ENCODE data around the gene SH3BGR.

The SH3BGR gene

DNA sequence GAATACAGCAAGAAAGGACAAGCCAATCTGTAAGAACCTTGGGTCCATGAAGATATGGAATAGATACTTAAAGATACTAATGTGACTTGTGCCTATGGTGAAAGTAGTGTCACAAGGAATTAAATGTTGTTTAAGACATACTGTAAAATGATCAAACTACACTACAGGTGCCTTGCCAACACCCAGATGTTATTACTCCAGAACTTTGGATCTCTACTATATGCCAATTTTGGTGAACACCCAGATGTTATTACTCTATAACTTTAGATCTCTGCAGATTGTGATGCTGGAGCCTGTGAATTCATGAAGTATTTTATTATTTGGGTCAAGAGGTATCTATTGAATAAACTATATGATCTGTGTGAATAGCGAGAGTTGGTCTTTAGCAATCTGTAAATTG, 101.1 kb downstream of the SH3BGR start:
- no peak for DNase-seq (ENCODE audit: low read depth)

DNA sequence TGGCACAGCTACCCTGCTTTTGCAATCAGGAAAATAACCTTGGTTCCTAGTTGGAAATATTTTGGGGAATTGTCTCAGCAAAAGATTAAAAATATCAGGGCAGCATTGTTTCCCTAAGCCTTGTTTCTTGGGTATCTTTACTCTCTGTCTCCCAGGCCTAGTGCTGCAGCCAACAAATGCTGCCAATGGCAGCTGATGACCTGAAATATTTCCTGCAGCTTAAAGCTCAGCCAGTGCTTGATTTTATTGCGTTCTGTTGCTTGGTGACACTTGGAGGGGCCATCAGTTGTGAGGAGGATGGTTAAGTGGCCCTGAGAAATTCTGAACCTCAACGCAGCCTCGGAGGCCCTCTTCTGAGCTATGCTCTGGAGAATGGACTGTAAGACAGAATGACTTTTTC, 101.6 kb downstream of the SH3BGR start:
- no peak for DNase-seq (ENCODE audit: low read depth)

DNA sequence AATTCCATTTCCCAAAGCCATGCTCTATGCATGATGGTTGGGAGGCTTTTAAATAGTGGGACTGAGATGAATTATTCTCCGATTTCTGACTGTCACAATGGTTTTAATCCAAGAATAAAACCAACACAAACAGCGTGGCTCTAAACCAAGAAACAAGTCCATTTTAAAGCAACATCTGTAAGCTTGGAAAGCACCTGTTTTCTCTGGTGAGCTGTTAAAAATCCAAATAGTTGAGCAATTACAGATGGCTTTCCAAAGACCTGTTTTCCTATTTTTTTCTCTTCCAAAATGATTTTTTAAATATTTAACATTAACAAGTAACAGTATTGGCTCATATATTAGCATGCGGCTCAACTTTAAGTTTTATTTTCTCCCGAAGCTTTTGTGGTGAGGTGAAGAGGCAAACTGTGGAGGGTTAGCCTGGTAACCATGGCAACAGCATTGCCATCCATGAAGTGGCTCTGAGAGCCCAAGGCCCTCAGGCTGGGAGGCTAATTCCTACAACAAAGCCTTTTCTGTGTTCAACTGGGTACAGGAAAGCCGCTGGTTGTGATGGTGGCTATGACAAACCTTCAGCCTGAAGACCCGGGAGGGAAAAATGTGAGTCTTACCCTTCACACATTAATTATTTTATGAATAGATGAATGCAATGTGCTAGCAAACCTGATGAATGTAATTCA, 104.3 kb downstream of the SH3BGR start:
- DNase-seq (ENCODE audit: low read depth), result no peak

DNA sequence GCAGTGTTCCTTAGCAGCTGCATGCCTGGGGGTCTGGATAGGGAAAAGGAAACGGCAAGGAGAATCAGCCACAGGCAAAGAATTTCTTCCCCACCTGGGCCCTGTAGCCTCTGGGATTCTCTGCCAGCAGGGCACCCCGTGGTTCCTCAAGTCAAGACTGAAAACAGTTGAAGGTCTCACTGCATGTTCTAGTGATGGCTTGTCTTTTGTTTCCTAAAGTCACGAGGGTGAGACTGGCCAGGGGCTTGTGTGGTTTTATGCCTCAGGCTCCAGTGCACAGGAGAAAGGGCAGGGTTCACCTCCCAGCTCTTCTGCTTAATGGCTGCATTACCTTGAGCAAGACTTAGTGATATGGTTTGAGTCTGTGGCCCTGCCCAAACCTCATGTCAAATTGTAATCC, 107.7 kb downstream of the SH3BGR start:
- DNase-seq (ENCODE audit: low read depth), result no peak

DNA sequence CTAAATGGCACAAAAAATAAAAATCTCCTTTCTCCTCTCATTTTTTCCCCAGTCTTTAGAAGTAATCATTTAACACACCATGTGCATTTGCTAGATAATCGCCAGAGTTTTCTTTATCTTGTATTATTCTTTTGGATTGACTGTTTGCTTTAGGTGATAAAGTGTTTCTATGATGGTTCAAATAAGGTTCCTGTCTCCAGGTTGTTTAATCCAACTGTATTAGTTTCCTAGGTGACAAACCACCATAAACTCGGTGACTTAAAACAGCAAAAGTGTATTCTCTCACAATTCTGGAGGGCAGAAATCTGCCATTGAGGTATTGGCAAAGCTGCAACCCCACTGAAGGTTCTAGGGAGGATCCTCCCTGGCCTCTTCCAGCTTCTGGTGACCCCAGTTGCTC, 109.4 kb downstream of the SH3BGR start:
- no peak for DNase-seq (ENCODE audit: low read depth)

DNA sequence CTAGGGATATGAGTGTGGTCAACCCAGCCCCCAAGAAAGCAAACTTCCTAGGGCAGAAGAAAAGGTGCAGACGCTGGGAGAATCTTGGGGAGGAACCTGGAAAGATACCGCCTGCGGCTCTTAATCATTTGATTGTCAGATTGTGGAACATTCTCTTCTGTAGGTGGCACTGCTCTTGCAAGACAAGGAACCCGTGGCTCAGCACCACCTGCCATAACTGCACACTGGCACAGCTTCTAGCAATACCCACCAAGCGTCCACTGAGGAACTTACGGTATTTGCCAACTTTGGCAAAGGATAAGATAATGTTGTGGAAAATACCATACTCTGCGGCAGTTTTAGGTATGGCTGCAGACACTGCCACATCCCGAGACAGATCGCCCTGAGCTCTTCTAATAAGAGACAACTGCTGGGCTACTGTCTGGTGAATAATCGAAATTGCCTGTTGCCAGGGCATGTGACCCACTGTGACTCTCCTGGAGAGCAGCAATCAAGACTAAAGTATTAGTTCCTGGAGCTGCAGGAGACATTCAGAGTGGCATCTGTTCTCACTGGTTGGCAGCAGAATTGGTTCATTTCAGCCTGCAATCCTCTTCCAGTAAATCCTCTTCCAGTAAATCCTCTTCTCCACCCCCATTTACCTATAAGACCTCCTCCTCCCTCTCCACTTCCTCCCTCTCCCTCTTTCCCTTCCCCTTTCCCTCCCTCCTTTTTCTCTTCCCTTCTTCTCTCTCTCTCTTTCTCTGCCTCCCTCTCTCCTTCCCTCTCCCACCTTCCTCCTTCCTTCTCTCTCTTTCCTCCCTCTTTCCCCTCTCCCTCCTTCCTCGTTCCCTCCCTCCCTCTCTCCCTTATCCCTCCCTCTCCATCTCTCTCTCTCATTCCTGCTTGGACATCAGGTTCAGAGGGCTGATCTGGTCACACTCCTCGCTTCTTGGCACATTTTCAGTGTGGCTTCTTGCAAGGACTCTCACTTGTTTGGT, 111.3 kb downstream of the SH3BGR start:
- no peak for DNase-seq (ENCODE audit: low read depth)

DNA sequence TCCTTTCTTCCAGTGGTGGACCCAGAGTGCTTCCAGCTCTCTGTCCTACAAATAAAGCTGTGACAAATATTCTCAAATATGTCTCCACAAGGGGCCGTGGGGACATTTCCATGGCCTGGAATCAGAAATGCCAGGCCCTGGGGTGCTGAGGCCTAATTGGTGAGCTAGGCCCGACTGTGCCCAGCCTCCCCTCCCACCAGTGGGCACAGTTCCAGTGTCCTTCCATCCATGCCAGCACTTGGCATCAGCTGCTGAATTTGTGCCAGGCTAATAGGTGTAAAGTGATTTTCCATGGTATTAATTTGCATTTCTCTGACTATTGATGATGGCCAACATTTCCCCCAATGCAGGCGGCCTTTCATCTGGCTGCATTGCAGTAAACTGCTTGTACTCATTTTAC, 112.4 kb downstream of the SH3BGR start:
- no peak for DNase-seq (ENCODE audit: low read depth)
